ENCODE data around the gene ZFAND3. TPM values are rescaled to one million over a fixed set of nuclear protein-coding genes. Genes with fewer than 3 reads are reported as not detected.

Gene ZFAND3
- total and polyA plus RNA-seq, 2 experiments from 2014 or later, result 36.5 to 50.0 TPM

DNA sequence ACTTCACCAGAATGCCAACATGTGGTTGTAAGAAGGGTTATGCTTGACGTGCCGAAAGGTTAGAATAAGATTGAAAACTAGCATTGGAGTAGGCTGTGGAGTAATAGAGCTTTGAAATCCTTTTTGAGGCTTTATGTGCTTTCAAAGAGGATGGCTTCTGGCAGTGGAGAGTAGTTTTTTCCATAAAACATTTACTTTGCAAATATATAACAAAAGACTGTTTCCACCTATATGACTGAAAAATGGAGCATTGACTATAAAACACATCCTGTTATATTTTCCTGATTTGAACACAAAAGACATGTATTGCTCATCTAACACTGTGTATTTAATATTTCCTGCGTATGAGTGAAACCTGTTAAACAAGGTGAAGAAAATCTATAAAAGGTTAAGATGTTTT is 38.8 kb downstream of the ZFAND3 start:
- H3K4me1 ChIP-seq (ENCODE audit: insufficient read depth), result no peaks in the 10 kb centered on the region
- no peaks in the 10 kb centered on the region for H3K9me3 ChIP-seq (ENCODE audit: low read depth)
- peaks cover 99% of the 10 kb centered on the region for H4K20me1 ChIP-seq (ENCODE audit: insufficient read depth, poor library complexity, severe bottlenecking)
- H3K9me2 ChIP-seq (replicated peaks; ENCODE audit: insufficient read depth), result no peaks in the 10 kb centered on the region
- 90% methylated on average over 3 of the region's 3 CpGs for WGBS (ENCODE audit: low lambda C conversion rate, missing lambda C conversion rate)
- no peaks in the 10 kb centered on the region for H3K27me3 ChIP-seq
- TF ChIP-seq EZH2phosphoT487 (IDR thresholded peaks at IDR 0.05; ENCODE audit: low read depth, severe bottlenecking, unreplicated experiment) (no peak), EZH2 (IDR thresholded peaks at IDR 0.05; ENCODE audit: borderline replicate concordance) (no peak)
- TF ChIP-seq, protein P1, sequence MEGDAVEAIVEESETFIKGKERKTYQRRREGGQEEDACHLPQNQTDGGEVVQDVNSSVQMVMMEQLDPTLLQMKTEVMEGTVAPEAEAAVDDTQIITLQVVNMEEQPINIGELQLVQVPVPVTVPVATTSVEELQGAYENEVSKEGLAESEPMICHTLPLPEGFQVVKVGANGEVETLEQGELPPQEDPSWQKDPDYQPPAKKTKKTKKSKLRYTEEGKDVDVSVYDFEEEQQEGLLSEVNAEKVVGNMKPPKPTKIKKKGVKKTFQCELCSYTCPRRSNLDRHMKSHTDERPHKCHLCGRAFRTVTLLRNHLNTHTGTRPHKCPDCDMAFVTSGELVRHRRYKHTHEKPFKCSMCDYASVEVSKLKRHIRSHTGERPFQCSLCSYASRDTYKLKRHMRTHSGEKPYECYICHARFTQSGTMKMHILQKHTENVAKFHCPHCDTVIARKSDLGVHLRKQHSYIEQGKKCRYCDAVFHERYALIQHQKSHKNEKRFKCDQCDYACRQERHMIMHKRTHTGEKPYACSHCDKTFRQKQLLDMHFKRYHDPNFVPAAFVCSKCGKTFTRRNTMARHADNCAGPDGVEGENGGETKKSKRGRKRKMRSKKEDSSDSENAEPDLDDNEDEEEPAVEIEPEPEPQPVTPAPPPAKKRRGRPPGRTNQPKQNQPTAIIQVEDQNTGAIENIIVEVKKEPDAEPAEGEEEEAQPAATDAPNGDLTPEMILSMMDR (IDR thresholded peaks at IDR 0.05; ENCODE audit: poor library complexity), result no peak
- no peaks in the 10 kb centered on the region for H3K36me3 ChIP-seq (replicated peaks; ENCODE audit: insufficient read depth, low read depth)
- no peak overlapping the region for H3K27ac ChIP-seq
- no peak overlapping the region for H3K4me2 ChIP-seq
- peaks cover 99% of the 10 kb centered on the region for H3K79me2 ChIP-seq
- no peak overlapping the region for H3K4me3 ChIP-seq
- no peak for DNase-seq (ENCODE audit: low spot score)
- no peak overlapping the region for H2AFZ ChIP-seq

DNA sequence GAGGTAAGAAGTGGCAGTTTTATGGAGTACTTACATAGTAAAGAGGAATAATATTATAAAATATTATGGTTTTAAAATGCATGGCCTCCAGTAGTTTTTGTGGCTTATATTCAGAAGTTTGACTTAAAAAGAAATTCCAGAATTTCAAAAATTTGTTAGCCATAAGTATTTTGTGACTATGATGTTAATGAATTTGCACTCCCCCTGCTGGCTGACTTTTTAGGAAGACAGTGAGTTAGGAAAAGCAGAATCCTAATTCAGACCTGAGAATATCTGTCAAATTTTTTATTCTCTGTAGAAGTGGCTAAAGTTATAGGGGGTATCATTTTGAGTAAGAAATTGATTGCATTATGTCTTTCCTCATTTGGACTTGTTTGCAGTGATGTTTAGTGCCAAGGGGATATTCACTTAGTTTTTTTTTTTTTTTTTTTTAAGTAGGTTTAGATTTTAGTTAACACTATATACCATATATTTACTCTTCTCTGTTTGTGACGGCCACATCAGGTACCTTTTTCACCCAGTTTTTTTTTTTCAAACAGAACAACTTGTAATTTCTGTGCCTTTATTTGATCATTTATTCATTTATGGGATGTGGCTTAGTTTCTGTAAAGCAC is 40.8 kb downstream of the ZFAND3 start:
- Histone ChIP-seq H3K27me3 (no peaks in the 10 kb centered on the region), H3K4me2 (no peak overlapping the region), H3K9me2 (replicated peaks; ENCODE audit: insufficient read depth) (no peaks in the 10 kb centered on the region), H3K4me3 (no peak overlapping the region), H2AFZ (no peak overlapping the region), H3K79me2 (peaks cover 99% of the 10 kb centered on the region), H3K36me3 (replicated peaks; ENCODE audit: insufficient read depth, low read depth) (no peaks in the 10 kb centered on the region), H3K27ac (no peak overlapping the region), H3K9me3 (ENCODE audit: low read depth) (no peaks in the 10 kb centered on the region), H3K4me1 (ENCODE audit: insufficient read depth) (no peaks in the 10 kb centered on the region), H4K20me1 (ENCODE audit: insufficient read depth, poor library complexity, severe bottlenecking) (peaks cover 97% of the 10 kb centered on the region)
- peak; percentile 35 for DNase-seq (ENCODE audit: low spot score)
- WGBS (ENCODE audit: low lambda C conversion rate, missing lambda C conversion rate), result 91% methylated on average over 1 of the region's 1 CpG
- TF ChIP-seq EZH2 (IDR thresholded peaks at IDR 0.05; ENCODE audit: borderline replicate concordance) (no peak), EZH2phosphoT487 (IDR thresholded peaks at IDR 0.05; ENCODE audit: low read depth, severe bottlenecking, unreplicated experiment) (no peak)
- TF ChIP-seq, protein P1 (IDR thresholded peaks at IDR 0.05; ENCODE audit: poor library complexity), result peak; percentile 55

DNA sequence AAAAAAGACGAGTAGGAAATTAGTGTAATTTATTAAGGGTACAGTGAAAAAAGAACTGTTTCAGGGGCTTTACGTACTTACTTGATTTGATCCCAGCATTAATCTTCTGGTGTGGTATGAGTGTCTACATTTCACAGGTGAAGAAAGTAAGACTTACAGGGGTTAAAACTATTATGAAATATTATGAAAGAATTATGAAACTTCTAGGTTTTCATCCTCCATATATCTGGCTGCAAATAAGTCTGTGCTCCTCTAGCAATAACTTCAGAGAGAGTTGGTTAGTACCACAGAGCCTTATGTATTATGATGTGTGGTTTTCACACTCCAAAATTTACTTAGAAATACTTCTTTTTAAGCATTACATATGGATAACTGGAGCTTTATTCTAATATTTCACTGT is 41.9 kb downstream of the ZFAND3 start:
- Histone ChIP-seq H4K20me1 (ENCODE audit: insufficient read depth, poor library complexity, severe bottlenecking) (peaks cover 97% of the 10 kb centered on the region), H3K9me3 (ENCODE audit: low read depth) (no peaks in the 10 kb centered on the region), H3K4me1 (ENCODE audit: insufficient read depth) (peaks cover 2% of the 10 kb centered on the region), H3K4me2 (no peak overlapping the region), H2AFZ (no peak overlapping the region), H3K4me3 (no peak overlapping the region), H3K27me3 (no peaks in the 10 kb centered on the region), H3K79me2 (peaks cover 99% of the 10 kb centered on the region), H3K9me2 (replicated peaks; ENCODE audit: insufficient read depth) (no peaks in the 10 kb centered on the region), H3K36me3 (replicated peaks; ENCODE audit: insufficient read depth, low read depth) (no peaks in the 10 kb centered on the region), H3K27ac (no peak overlapping the region)
- TF ChIP-seq, protein P1 (IDR thresholded peaks at IDR 0.05; ENCODE audit: poor library complexity), result no peak
- no peak for TF ChIP-seq EZH2phosphoT487 (IDR thresholded peaks at IDR 0.05; ENCODE audit: low read depth, severe bottlenecking, unreplicated experiment)
- WGBS (ENCODE audit: low lambda C conversion rate, missing lambda C conversion rate), result 98% methylated on average over 2 of the region's 2 CpGs
- no peak for DNase-seq (ENCODE audit: low spot score)

Data from hepatocyte (in vitro differentiated cells).